SK-N-SH (cell line): Measurements from ENCODE around the gene ZNF33B.

Experiments used
- CTCF ChIP-seq: fragments of 200-600 bp; sonication (generic); IDR thresholded peaks from 2 replicates; pipeline ENCODE4 v1.6.1; 2017; ENCODE audit warnings: antibody characterized with exemption, mild to moderate bottlenecking, moderate library complexity
- MXI1 ChIP-seq: IDR thresholded peaks from 2 replicates; pipeline ENCODE4 v1.6.1; 2012; ENCODE audit warnings: mild to moderate bottlenecking, low read depth, low read length, improper control_type of control experiment
- POLR2AphosphoS5 ChIP-seq: IDR thresholded peaks from 2 replicates; pipeline ENCODE4 v1.6.1; 2012; ENCODE audit warnings: low read depth, low read length
- RAD21 ChIP-seq: IDR thresholded peaks from 2 replicates; pipeline ENCODE4 v1.6.1; 2012; ENCODE audit warnings: mild to moderate bottlenecking, low read length
- RCOR1 ChIP-seq: fragments of 150-350 bp; IDR thresholded peaks from 2 replicates; pipeline ENCODE4 v1.6.1; 2017; ENCODE audit warnings: antibody characterized with exemption, low read length
- RFX5 ChIP-seq: IDR thresholded peaks from 2 replicates; pipeline ENCODE4 v1.6.1; 2012; ENCODE audit warnings: mild to moderate bottlenecking, improper control_type of control experiment, low read length
- SIN3A ChIP-seq: IDR thresholded peaks from 2 replicates; pipeline ENCODE4 v1.6.1; 2012; ENCODE audit warnings: low read depth, mild to moderate bottlenecking, low read length, moderate library complexity, borderline replicate concordance
- SMC3 ChIP-seq: IDR thresholded peaks from 2 replicates; pipeline ENCODE4 v1.6.1; 2012; ENCODE audit warnings: low read depth, low read length, improper control_type of control experiment
- USF2 ChIP-seq: fragments of 150-350 bp; IDR thresholded peaks from 2 replicates; pipeline ENCODE4 v1.6.1; 2017; ENCODE audit warnings: antibody characterized with exemption, low read length, low read depth, borderline replicate concordance
- TF ChIP-seq, protein P1 (sequence below): IDR thresholded peaks from 2 replicates; pipeline ENCODE4 v1.6.1; 2012; ENCODE audit warnings: mild to moderate bottlenecking, low read depth, low read length, moderate library complexity

GRCh38 chr10:42684517-42684916, 46.1 kb upstream of the ZNF33B start:
- no peak for TF ChIP-seq USF2
- TF ChIP-seq CTCF, result no peak
- TF ChIP-seq, protein P1, sequence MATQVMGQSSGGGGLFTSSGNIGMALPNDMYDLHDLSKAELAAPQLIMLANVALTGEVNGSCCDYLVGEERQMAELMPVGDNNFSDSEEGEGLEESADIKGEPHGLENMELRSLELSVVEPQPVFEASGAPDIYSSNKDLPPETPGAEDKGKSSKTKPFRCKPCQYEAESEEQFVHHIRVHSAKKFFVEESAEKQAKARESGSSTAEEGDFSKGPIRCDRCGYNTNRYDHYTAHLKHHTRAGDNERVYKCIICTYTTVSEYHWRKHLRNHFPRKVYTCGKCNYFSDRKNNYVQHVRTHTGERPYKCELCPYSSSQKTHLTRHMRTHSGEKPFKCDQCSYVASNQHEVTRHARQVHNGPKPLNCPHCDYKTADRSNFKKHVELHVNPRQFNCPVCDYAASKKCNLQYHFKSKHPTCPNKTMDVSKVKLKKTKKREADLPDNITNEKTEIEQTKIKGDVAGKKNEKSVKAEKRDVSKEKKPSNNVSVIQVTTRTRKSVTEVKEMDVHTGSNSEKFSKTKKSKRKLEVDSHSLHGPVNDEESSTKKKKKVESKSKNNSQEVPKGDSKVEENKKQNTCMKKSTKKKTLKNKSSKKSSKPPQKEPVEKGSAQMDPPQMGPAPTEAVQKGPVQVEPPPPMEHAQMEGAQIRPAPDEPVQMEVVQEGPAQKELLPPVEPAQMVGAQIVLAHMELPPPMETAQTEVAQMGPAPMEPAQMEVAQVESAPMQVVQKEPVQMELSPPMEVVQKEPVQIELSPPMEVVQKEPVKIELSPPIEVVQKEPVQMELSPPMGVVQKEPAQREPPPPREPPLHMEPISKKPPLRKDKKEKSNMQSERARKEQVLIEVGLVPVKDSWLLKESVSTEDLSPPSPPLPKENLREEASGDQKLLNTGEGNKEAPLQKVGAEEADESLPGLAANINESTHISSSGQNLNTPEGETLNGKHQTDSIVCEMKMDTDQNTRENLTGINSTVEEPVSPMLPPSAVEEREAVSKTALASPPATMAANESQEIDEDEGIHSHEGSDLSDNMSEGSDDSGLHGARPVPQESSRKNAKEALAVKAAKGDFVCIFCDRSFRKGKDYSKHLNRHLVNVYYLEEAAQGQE, result no peak
- no peak for TF ChIP-seq POLR2AphosphoS5
- no peak for TF ChIP-seq SMC3
- TF ChIP-seq RFX5, result no peak
- no peak for TF ChIP-seq RCOR1
- no peak for TF ChIP-seq SIN3A
- TF ChIP-seq MXI1, result no peak
- no peak for TF ChIP-seq RAD21
